Upper lobe of left lung (tissue), 6 donors: ENCODE results near the gene DNAI1. TPM values are rescaled to one million over a fixed set of nuclear protein-coding genes. Genes with fewer than 3 reads are reported as not detected.

Experiments used
- ATAC-seq, 2 donors: fragments of 200-7000 bp; cut with Tn5 transposase; one replicate each; pipeline ENCODE4 v1.9.1; 2022; ENCODE audit warnings: mild to moderate bottlenecking in 2 of 2, moderate library complexity in 2 of 2; ENCODE audit not compliant: low FRiP score in 2 of 2
- DNase-seq, 2 donors: peaks; one replicate each; pipeline ENCODE4 v3.0.0-alpha.2; 2019 to 2020
- H3K27ac ChIP-seq, 4 donors: fragments of 200-600 bp; sonication (generic); one replicate each; pipeline ENCODE4 v1.5.1; 2016 to 2019
- H3K27me3 ChIP-seq, 4 donors: fragments of 200-600 bp; sonication (generic); one replicate each; pipeline ENCODE4 v1.5.1; 2017 to 2019
- H3K36me3 ChIP-seq, 4 donors: fragments of 200-600 bp; sonication (generic); one replicate each; pipeline ENCODE4 v1.5.1; 2016 to 2019
- H3K4me1 ChIP-seq, 4 donors: fragments of 200-600 bp; sonication (generic); one replicate each; pipeline ENCODE4 v1.5.1; 2018 to 2019
- H3K4me3 ChIP-seq, 4 donors: fragments of 200-600 bp; sonication (generic); one replicate each; pipeline ENCODE4 v1.5.1; 2017 to 2019; ENCODE audit warnings: mild to moderate bottlenecking in 2 of 4, moderate library complexity in 1 of 4
- H3K9me3 ChIP-seq, 4 donors: fragments of 200-600 bp; sonication (generic); one replicate each; pipeline ENCODE4 v1.5.1; 2018 to 2019
- CTCF ChIP-seq, 6 experiments: fragments of 450-650 bp in 4 of 6; fragments of 200-600 bp in 2 of 6; sonication (generic) in 2 of 6; IDR thresholded peaks; one replicate each; pipeline ENCODE4 v1.5.1; 2016 to 2019; ENCODE audit warnings: antibody characterized with exemption in 6 of 6
- EP300 ChIP-seq, 4 donors: sonication (generic); formaldehyde crosslinking; IDR thresholded peaks; one replicate each; pipeline ENCODE4 v1.5.1; 2017; ENCODE audit warnings: antibody characterized with exemption in 4 of 4, control low read depth in 2 of 4
- POLR2A ChIP-seq, 4 donors: fragments of 450-650 bp; IDR thresholded peaks; one replicate each; pipeline ENCODE4 v1.5.1; 2016 to 2017; ENCODE audit warnings: antibody characterized with exemption in 4 of 4, mild to moderate bottlenecking in 2 of 4
- POLR2AphosphoS5 ChIP-seq, 2 donors: sonication (generic); formaldehyde crosslinking; IDR thresholded peaks; one replicate each; pipeline ENCODE4 v1.5.1; 2017; ENCODE audit warnings: antibody characterized with exemption in 2 of 2
- WGBS, 2 donors: methylation state at CpG; one replicate each; pipeline ENCODE4 v1.1.5; 2017 to 2018; 5-methylcytosine and 5-hydroxymethylcytosine counted together
- total RNA-seq, 6 donors: library from RNA; depleted of rRNA in 4 of 6; stranded (reverse); fragments of >200 nt in 4 of 6; gene quantifications; one replicate each; pipeline versions ENCODE4 v1.1.0 to v1.2.1, GENCODE V29; 2016 to 2021
- donor health status: DM: no; HTN: no; CAD: no; lungs with moderate emphysema.
- donor health status: DM: no; HTN: yes; CAD: no; lungs with severe emphysema.

Gene DNAI1
- total RNA-seq, 6 donors from 2014 or later, result 0.37 to 39.8 (median 9.7) TPM

GRCh38 chr9:34463901-34464232 lies 5.3 kb downstream of the DNAI1 start:
- H3K9me3 ChIP-seq, result no peaks in the 10 kb centered on the region
- ATAC-seq (no peak), DNase-seq (no peak)
- 74 to 80% methylated on average over 2 of the region's 2 CpGs for WGBS, 2 donors
- no peaks in the 10 kb centered on the region for H3K36me3 ChIP-seq
- no peaks in the 10 kb centered on the region for H3K27me3 ChIP-seq
- TF ChIP-seq POLR2AphosphoS5 (IDR thresholded peaks at IDR 0.05) (no peak), EP300 (IDR thresholded peaks at IDR 0.05) (no peak), CTCF (IDR thresholded peaks at IDR 0.05) (no peak), POLR2A (IDR thresholded peaks at IDR 0.05) (no peak)
- H3K4me1 ChIP-seq, result peaks cover 1 to 3% (median 2%) of the 10 kb centered on the region in 4 donors
- no peak overlapping the region for H3K4me3 ChIP-seq
- no peak overlapping the region for H3K27ac ChIP-seq

- no peak overlapping the region for H3K4me3 ChIP-seq
- ATAC-seq (no peak), DNase-seq (no peak)
- no peaks in the 10 kb centered on the region for H3K27me3 ChIP-seq
- no peaks in the 10 kb centered on the region for H3K4me1 ChIP-seq
- no peaks in the 10 kb centered on the region for H3K9me3 ChIP-seq
- H3K36me3 ChIP-seq, result no peaks in the 10 kb centered on the region
- TF ChIP-seq EP300 (IDR thresholded peaks at IDR 0.05) (no peak), CTCF (IDR thresholded peaks at IDR 0.05) (no peak), POLR2AphosphoS5 (IDR thresholded peaks at IDR 0.05) (no peak), POLR2A (IDR thresholded peaks at IDR 0.05) (no peak)
- 62 to 71% methylated on average over 2 of the region's 2 CpGs for WGBS, 2 donors
- H3K27ac ChIP-seq, result no peak overlapping the region
These were observed 6.0 kb downstream of the DNAI1 start for GRCh38 chr9:34464571-34464970.

- ATAC-seq (no peak), DNase-seq (no peak)
- H3K4me1 ChIP-seq, result no peaks in the 10 kb centered on the region
- no peaks in the 10 kb centered on the region for H3K36me3 ChIP-seq
- WGBS, 2 donors, result 0 to 24% methylated on average over 1 of the region's 1 CpG
- H3K4me3 ChIP-seq, result no peak overlapping the region
- no peaks in the 10 kb centered on the region for H3K9me3 ChIP-seq
- no peaks in the 10 kb centered on the region for H3K27me3 ChIP-seq
- TF ChIP-seq POLR2AphosphoS5 (IDR thresholded peaks at IDR 0.05) (no peak), CTCF (IDR thresholded peaks at IDR 0.05) (no peak), POLR2A (IDR thresholded peaks at IDR 0.05) (no peak), EP300 (IDR thresholded peaks at IDR 0.05) (no peak)
- H3K27ac ChIP-seq, result no peak overlapping the region
These were observed 6.9 kb downstream of the DNAI1 start for GRCh38 chr9:34465468-34465867.

GRCh38 chr9:34475097-34475496 lies 16.5 kb downstream of the DNAI1 start:
- no peak for DNase-seq
- 48 to 64% methylated on average over 3 of the region's 3 CpGs for WGBS, 2 donors
- Histone ChIP-seq H3K27me3 (no peaks in the 10 kb centered on the region), H3K27ac (no peak overlapping the region), H3K9me3 (no peaks in the 10 kb centered on the region), H3K4me3 (no peak overlapping the region), H3K36me3 (no peaks in the 10 kb centered on the region), H3K4me1 (no peaks in the 10 kb centered on the region)
- no peak for TF ChIP-seq POLR2AphosphoS5 (IDR thresholded peaks at IDR 0.05)
- TF ChIP-seq CTCF (IDR thresholded peaks at IDR 0.05), result no peak
- TF ChIP-seq POLR2A (IDR thresholded peaks at IDR 0.05), result no peak
- TF ChIP-seq EP300 (IDR thresholded peaks at IDR 0.05), result no peak
- no peak for ATAC-seq

- Histone ChIP-seq H3K4me3 (no peak overlapping the region), H3K4me1 (no peaks in the 10 kb centered on the region), H3K36me3 (no peaks in the 10 kb centered on the region), H3K27ac (no peak overlapping the region), H3K27me3 (no peaks in the 10 kb centered on the region), H3K9me3 (no peaks in the 10 kb centered on the region)
- ATAC-seq (no peak), DNase-seq (no peak)
- TF ChIP-seq POLR2A (IDR thresholded peaks at IDR 0.05), result no peak
- TF ChIP-seq POLR2AphosphoS5 (IDR thresholded peaks at IDR 0.05), result no peak
- 59 to 82% methylated on average over 1 of the region's 1 CpG for WGBS, 2 donors
These were observed 18.9 kb downstream of the DNAI1 start for GRCh38 chr9:34477541-34477940.
